IPS-20b (cell line): ENCODE results near the gene MGMT.

Experiments used
- H3K27ac ChIP-seq: one replicate; pipeline ENCODE4 v1.5.1; 2013; ENCODE audit warnings: low read length
- H3K27me3 ChIP-seq: 2 replicates; pipeline ENCODE4 v1.6.1; 2013; ENCODE audit warnings: mild to moderate bottlenecking, low read length, inconsistent platforms; ENCODE audit not compliant: insufficient read depth
- H3K36me3 ChIP-seq: 2 replicates; pipeline ENCODE4 v1.6.1; 2013; ENCODE audit warnings: low read depth, mild to moderate bottlenecking, inconsistent platforms, low read length, moderate library complexity; ENCODE audit not compliant: insufficient read depth
- H3K4me1 ChIP-seq: 2 replicates; pipeline ENCODE4 v1.6.1; 2013; ENCODE audit warnings: mild to moderate bottlenecking, control low read depth, inconsistent platforms, low read length, moderate library complexity; ENCODE audit not compliant: insufficient read depth
- H3K4me3 ChIP-seq: 2 replicates; pipeline ENCODE4 v1.5.1; 2013; ENCODE audit warnings: mild to moderate bottlenecking, low read length, inconsistent platforms
- H3K9ac ChIP-seq: 2 replicates; pipeline ENCODE4 v1.6.1; 2013; ENCODE audit warnings: low read depth, mild to moderate bottlenecking, inconsistent platforms, low read length, moderate library complexity
- H3K9me3 ChIP-seq: 2 replicates; pipeline ENCODE4 v1.6.1; 2013; ENCODE audit warnings: mild to moderate bottlenecking, low read depth, low read length, inconsistent platforms; ENCODE audit not compliant: insufficient read depth

The MGMT gene

GRCh38 chr10:129652521-129653201, 185.6 kb downstream of the MGMT start:
- H3K4me1 ChIP-seq, result 0 out of 2 replicates have a peak, but pooled peaks cover 2% of the 10 kb centered on the region
- no peaks in the 10 kb centered on the region for H3K27me3 ChIP-seq
- no peak overlapping the region for H3K9ac ChIP-seq
- H3K9me3 ChIP-seq, result no peaks in the 10 kb centered on the region
- H3K27ac ChIP-seq, result no peak overlapping the region
- H3K4me3 ChIP-seq, result no peak overlapping the region
- H3K36me3 ChIP-seq, result no peaks in the 10 kb centered on the region

- Histone ChIP-seq H3K4me1 (no peaks in the 10 kb centered on the region), H3K36me3 (no peaks in the 10 kb centered on the region), H3K4me3 (no peak overlapping the region), H3K27me3 (no peaks in the 10 kb centered on the region), H3K9ac (no peak overlapping the region), H3K27ac (no peak overlapping the region), H3K9me3 (no peaks in the 10 kb centered on the region)
Observed at GRCh38 chr10:129653428-129653827, 186.4 kb downstream of the MGMT start.

- H3K9ac ChIP-seq, result no peak overlapping the region
- H3K36me3 ChIP-seq, result no peaks in the 10 kb centered on the region
- no peak overlapping the region for H3K4me3 ChIP-seq
- H3K27me3 ChIP-seq, result no peaks in the 10 kb centered on the region
- no peaks in the 10 kb centered on the region for H3K4me1 ChIP-seq
- no peak overlapping the region for H3K27ac ChIP-seq
- no peaks in the 10 kb centered on the region for H3K9me3 ChIP-seq
Observed at GRCh38 chr10:129653861-129654260, 186.8 kb downstream of the MGMT start.

- Histone ChIP-seq H3K4me3 (no peak overlapping the region), H3K27me3 (no peaks in the 10 kb centered on the region), H3K9me3 (no peaks in the 10 kb centered on the region), H3K4me1 (no peaks in the 10 kb centered on the region), H3K27ac (no peak overlapping the region), H3K36me3 (no peaks in the 10 kb centered on the region), H3K9ac (no peak overlapping the region)
Observed at GRCh38 chr10:129654461-129654860, 187.4 kb downstream of the MGMT start.

- Histone ChIP-seq H3K9me3 (no peaks in the 10 kb centered on the region), H3K36me3 (no peaks in the 10 kb centered on the region), H3K27me3 (no peaks in the 10 kb centered on the region), H3K4me1 (no peaks in the 10 kb centered on the region), H3K9ac (no peak overlapping the region), H3K4me3 (no peak overlapping the region), H3K27ac (no peak overlapping the region)
Observed at GRCh38 chr10:129655007-129655678, 188.1 kb downstream of the MGMT start.

- Histone ChIP-seq H3K4me3 (no peak overlapping the region), H3K4me1 (no peaks in the 10 kb centered on the region), H3K9ac (no peak overlapping the region), H3K27me3 (no peaks in the 10 kb centered on the region), H3K36me3 (no peaks in the 10 kb centered on the region), H3K9me3 (no peaks in the 10 kb centered on the region), H3K27ac (no peak overlapping the region)
Observed at GRCh38 chr10:129655679-129656031, 188.6 kb downstream of the MGMT start.

GRCh38 chr10:129656642-129657041, 189.6 kb downstream of the MGMT start:
- no peak overlapping the region for H3K9ac ChIP-seq
- no peak overlapping the region for H3K27ac ChIP-seq
- no peak overlapping the region for H3K4me3 ChIP-seq
- H3K9me3 ChIP-seq, result no peaks in the 10 kb centered on the region
- no peaks in the 10 kb centered on the region for H3K4me1 ChIP-seq
- H3K27me3 ChIP-seq, result no peaks in the 10 kb centered on the region
- no peaks in the 10 kb centered on the region for H3K36me3 ChIP-seq

GRCh38 chr10:129657297-129658017, 190.4 kb downstream of the MGMT start:
- Histone ChIP-seq H3K27ac (no peak overlapping the region), H3K36me3 (no peaks in the 10 kb centered on the region), H3K4me1 (no peaks in the 10 kb centered on the region), H3K4me3 (no peak overlapping the region), H3K9ac (no peak overlapping the region), H3K27me3 (no peaks in the 10 kb centered on the region), H3K9me3 (no peaks in the 10 kb centered on the region)

GRCh38 chr10:129658376-129659072, 191.5 kb downstream of the MGMT start:
- Histone ChIP-seq H3K4me1 (no peaks in the 10 kb centered on the region), H3K36me3 (no peaks in the 10 kb centered on the region), H3K9ac (no peak overlapping the region), H3K9me3 (no peaks in the 10 kb centered on the region), H3K4me3 (no peak overlapping the region), H3K27me3 (no peaks in the 10 kb centered on the region), H3K27ac (no peak overlapping the region)

GRCh38 chr10:129659508-129660268, 192.6 kb downstream of the MGMT start:
- H3K27ac ChIP-seq, result no peak overlapping the region
- no peaks in the 10 kb centered on the region for H3K27me3 ChIP-seq
- H3K4me1 ChIP-seq, result no peaks in the 10 kb centered on the region
- H3K9me3 ChIP-seq, result peaks cover 6% of the 10 kb centered on the region; the same call in 1 of the 2 replicates
- no peak overlapping the region for H3K9ac ChIP-seq
- no peaks in the 10 kb centered on the region for H3K36me3 ChIP-seq
- no peak overlapping the region for H3K4me3 ChIP-seq

GRCh38 chr10:129660569-129660968, 193.5 kb downstream of the MGMT start:
- no peaks in the 10 kb centered on the region for H3K36me3 ChIP-seq
- H3K9me3 ChIP-seq, result peaks cover 7% of the 10 kb centered on the region; the same call in 1 of the 2 replicates
- no peaks in the 10 kb centered on the region for H3K4me1 ChIP-seq
- H3K4me3 ChIP-seq, result no peak overlapping the region
- H3K9ac ChIP-seq, result no peak overlapping the region
- H3K27me3 ChIP-seq, result no peaks in the 10 kb centered on the region
- H3K27ac ChIP-seq, result no peak overlapping the region
